GM21528 (cell line): ENCODE measurements around the gene IRF2.
"Not testable (repeated sequence)": the region's sequence is repeated elsewhere in the genome, so short reads cannot be mapped to it uniquely, and the experiment has no call there.

ENCODE experiments used
- ATAC-seq: cut with Tn5 transposase; IDR thresholded peaks from one replicate; pipeline ENCODE4 v1.9.1; 2021; ENCODE audit warnings: mild to moderate bottlenecking, moderate library complexity; ENCODE audit not compliant: unreplicated experiment, low FRiP score

IRF2 gene

GRCh38 chr4:184350213-184350817, 124.0 kb downstream of the IRF2 start:
- ATAC-seq, result no peak

GRCh38 chr4:184349283-184350039, 124.9 kb downstream of the IRF2 start:
- ATAC-seq, result no peak

DNA sequence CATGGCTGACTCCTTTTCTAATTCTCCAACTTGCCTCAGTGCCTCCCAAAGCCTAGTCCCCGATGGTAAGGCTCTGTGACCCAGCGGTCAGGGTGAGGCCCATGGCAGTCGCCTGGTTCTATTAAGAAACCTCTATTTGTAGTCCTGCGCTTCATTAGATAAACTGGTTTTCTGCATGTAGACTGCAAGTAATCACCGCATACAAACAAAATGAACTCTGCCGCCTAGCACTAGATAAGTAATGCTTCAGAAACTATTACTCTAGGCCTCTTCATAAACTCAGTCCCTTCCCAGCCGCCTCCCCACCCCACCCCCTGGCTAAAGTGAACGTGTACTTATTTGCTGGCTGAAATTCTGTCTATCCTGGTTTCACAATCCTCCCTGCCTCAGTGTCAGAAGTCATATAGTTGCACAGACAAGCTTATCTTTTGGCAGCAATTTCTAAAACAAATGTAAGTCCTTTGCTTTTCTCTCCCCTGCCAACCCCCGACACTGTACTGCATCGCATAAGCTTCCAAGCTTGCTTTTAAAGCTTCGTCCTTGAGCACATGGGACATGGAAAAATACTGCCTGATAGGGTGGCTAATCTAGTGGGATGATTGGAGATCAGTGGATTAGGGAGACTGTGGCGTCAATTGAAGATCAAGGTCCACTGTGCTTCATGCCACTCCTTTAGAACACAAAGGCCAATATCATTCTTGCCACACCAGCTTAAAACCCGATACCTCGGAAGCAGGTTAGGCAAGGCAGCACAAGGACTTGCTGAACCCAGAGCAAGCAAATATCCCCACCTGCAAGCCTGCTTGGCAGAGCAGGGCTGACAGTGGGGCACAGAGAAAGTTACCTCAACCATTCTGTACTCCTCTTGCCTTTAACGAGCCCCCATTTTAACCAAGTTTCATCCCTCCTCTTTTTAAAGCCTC, 125.8 kb downstream of the IRF2 start:
- ATAC-seq, result no peak

- ATAC-seq, result peak; percentile 82
Measured at GRCh38 chr4:184347251-184348239, 126.8 kb downstream of the IRF2 start.

GRCh38 chr4:184346682-184347081, 127.7 kb downstream of the IRF2 start:
- no peak for ATAC-seq

DNA sequence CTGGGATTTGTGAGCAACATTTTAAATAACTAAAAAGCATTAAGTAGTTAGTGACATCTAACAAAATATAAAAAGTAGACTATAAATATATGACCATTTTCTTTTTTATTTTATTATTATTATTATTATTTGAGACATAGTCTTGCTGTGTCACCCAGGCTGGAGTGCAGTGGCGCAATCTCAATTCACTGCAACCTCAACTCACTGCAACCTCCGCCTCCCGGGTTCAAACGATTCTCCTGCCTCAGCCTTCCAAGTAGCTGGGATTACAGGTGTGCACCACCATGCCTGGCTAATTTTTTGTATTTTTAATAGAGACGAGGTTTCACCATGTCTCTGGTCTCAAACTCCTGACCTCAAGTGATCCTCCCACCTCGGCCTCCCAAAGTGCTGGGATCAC, 128.1 kb downstream of the IRF2 start:
- ATAC-seq, result not testable (repeated sequence)

DNA sequence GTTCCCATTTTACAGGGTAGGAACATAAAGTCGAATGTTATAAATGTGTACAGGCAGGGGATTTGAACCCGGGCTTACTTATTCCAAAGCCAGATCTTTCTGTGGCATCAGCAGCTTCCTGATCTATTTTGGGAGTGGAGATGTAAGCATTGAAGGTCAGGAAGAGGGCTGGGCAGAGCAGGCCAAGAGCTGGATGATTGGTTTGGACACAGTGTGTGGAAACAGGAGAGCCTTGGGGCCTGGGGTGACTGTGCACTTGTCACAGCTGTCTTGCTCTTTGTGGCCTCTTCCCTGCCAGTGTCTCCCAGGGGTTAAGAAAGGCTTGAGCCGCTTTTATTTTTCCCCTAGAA, 128.8 kb downstream of the IRF2 start:
- ATAC-seq, result no peak

DNA sequence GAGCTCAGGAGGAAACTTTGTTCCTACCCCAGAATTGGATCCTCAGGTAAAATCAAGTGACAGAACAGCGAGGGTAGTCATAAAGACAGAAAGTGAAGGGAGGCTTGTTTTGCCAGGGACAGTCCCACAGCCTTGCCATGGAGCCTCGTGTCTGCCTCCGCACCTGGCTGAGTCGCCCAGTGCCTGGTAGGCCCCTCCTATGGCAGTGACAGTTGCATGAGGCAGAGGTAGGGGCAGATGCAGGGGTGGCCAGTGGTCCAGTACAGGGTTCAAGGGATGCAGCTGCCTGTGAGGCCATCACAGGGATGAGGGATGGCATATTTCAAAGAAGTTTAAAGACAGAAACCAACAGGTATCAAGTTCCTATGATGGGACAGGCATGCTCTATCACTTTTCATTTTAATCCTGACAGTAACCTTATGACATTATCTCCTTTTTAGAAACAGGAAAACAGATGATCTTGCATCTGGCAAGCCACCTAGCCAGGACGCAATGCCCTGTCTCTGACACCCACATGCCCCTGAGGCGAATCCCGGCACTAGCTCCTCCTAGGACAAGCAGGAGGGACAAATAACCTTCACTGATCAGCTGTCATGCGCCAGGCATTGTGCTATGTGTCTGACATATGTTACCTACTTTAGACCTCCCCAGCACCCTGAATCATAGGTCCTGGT, 129.3 kb downstream of the IRF2 start:
- no peak for ATAC-seq

DNA sequence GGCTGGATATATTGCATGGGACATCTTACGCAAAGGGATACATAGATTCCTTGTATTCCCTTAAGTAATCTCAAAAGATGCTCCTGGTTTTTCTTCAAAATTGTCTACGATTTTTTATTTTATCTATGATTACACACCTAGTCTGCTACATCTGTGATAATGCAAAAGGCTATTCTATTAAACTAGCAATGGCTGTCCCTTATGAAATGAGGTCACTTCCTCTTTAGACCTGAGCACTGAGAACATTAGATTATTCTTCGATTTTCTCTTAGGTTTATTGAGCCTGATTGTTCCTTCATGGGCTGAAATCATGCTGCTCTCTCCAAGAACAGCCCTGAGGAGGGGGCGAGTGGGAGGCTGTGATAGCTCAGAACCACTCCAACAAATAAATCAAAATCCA, 129.9 kb downstream of the IRF2 start:
- ATAC-seq, result no peak

- peak; percentile 48 for ATAC-seq
Measured at GRCh38 chr4:184343502-184344177, 130.7 kb downstream of the IRF2 start.

GRCh38 chr4:184342857-184343237, 131.5 kb downstream of the IRF2 start:
- not testable (repeated sequence) for ATAC-seq

- ATAC-seq, result no peak
Measured at GRCh38 chr4:184342167-184342856, 132.0 kb downstream of the IRF2 start.

GRCh38 chr4:184339398-184340193, 134.8 kb downstream of the IRF2 start:
- not testable (repeated sequence) for ATAC-seq

DNA sequence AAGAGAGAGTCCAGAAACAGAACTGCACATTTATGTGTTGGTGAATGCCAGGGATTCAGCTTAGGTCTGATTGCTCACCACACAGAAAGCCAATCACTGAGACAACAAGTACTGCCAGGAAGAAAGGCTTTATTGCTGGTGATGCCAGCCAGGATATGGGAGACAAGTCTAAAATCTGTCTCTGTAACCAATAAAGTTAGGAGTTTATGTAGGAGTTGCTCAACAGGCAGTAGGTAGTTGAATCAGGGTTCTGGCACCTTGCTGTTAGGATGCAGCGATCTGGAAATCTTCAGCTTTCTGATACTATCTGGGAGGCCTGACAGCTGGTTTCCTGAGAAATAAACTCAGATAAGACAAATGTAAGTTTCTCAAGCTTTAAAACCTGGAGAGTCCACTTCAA, 136.4 kb downstream of the IRF2 start:
- ATAC-seq, result no peak
